H9 (cell line): Measurements from ENCODE around the gene DDX20. TPM values are rescaled to one million over a fixed set of nuclear protein-coding genes. Genes with fewer than 3 reads are reported as not detected.

Experiments used
- DNase-seq: peaks from one replicate; pipeline ENCODE4 v3.0.0-alpha.2; 2017
- H2AFZ ChIP-seq: one replicate; pipeline ENCODE4 v1.6.1; 2013; ENCODE audit warnings: mild to moderate bottlenecking, low read length, control low read depth, moderate library complexity
- H2AK5ac ChIP-seq: 2 replicates; pipeline ENCODE4 v1.6.1; 2013; ENCODE audit warnings: low read length, control low read depth, mixed read lengths; ENCODE audit not compliant: insufficient read length
- H2BK120ac ChIP-seq: one replicate; pipeline ENCODE4 v1.6.1; 2013; ENCODE audit warnings: low read depth, mild to moderate bottlenecking, low read length, control low read depth, inconsistent platforms; ENCODE audit not compliant: poor library complexity, severe bottlenecking
- H2BK12ac ChIP-seq: 2 replicates; pipeline ENCODE4 v1.6.1; 2013; ENCODE audit warnings: low read length, control low read depth, mixed read lengths, low read depth; ENCODE audit not compliant: insufficient read length
- H2BK15ac ChIP-seq: 2 replicates; pipeline ENCODE4 v1.6.1; 2013; ENCODE audit warnings: low read depth, low read length, control low read depth
- H2BK20ac ChIP-seq: one replicate; pipeline ENCODE4 v1.6.1; 2013; ENCODE audit warnings: low read depth, mild to moderate bottlenecking, low read length, control low read depth, inconsistent platforms; ENCODE audit not compliant: poor library complexity, severe bottlenecking
- H2BK5ac ChIP-seq: 2 replicates; pipeline ENCODE4 v1.6.1; 2013; ENCODE audit warnings: low read length, control low read depth, mixed read lengths; ENCODE audit not compliant: insufficient read length
- H3K14ac ChIP-seq: 2 replicates; pipeline ENCODE4 v1.6.1; 2013; ENCODE audit warnings: low read length, control low read depth; ENCODE audit not compliant: insufficient read depth
- H3K18ac ChIP-seq: 2 replicates; pipeline ENCODE4 v1.6.1; 2013; ENCODE audit warnings: low read depth, mild to moderate bottlenecking, mixed read lengths, low read length, control low read depth; ENCODE audit not compliant: insufficient read length
- H3K23ac ChIP-seq: 2 replicates; pipeline ENCODE4 v1.6.1; 2013; ENCODE audit warnings: low read length, control low read depth, mixed read lengths, low read depth; ENCODE audit not compliant: insufficient read length
- H3K23me2 ChIP-seq: 2 replicates; pipeline ENCODE4 v1.6.1; 2013; ENCODE audit warnings: low read depth, mild to moderate bottlenecking, mixed read lengths, low read length, control low read depth; ENCODE audit not compliant: insufficient read length, poor library complexity, severe bottlenecking
- H3K27ac ChIP-seq: 2 replicates; pipeline ENCODE4 v1.5.1; 2013; ENCODE audit warnings: low read length, control low read depth, mixed read lengths, low read depth; ENCODE audit not compliant: insufficient read length
- H3K27me3 ChIP-seq: 2 replicates; pipeline ENCODE4 v1.6.1; 2013; ENCODE audit warnings: low read length, control low read depth, inconsistent platforms; ENCODE audit not compliant: insufficient read depth
- H3K4ac ChIP-seq: 2 replicates; pipeline ENCODE4 v1.6.1; 2013; ENCODE audit warnings: low read depth, mild to moderate bottlenecking, control low read depth, inconsistent platforms, low read length, moderate library complexity
- H3K4me1 ChIP-seq: 2 replicates; pipeline ENCODE4 v1.6.1; 2013; ENCODE audit warnings: low read length, control low read depth, inconsistent platforms; ENCODE audit not compliant: insufficient read depth
- H3K4me2 ChIP-seq: 2 replicates; pipeline ENCODE4 v1.6.1; 2013; ENCODE audit warnings: low read length, control low read depth, mixed read lengths; ENCODE audit not compliant: insufficient read length, insufficient read depth
- H3K56ac ChIP-seq: 2 replicates; pipeline ENCODE4 v1.6.1; 2013; ENCODE audit warnings: low read depth, mild to moderate bottlenecking, mixed read lengths, low read length, control low read depth; ENCODE audit not compliant: insufficient read length
- H3K79me1 ChIP-seq: 2 replicates; pipeline ENCODE4 v1.6.1; 2013; ENCODE audit warnings: low read depth, mild to moderate bottlenecking, moderate library complexity, low read length, control low read depth, inconsistent platforms; ENCODE audit not compliant: insufficient read depth, poor library complexity, severe bottlenecking
- H3K79me2 ChIP-seq: 2 replicates; pipeline ENCODE4 v1.6.1; 2013; ENCODE audit warnings: low read length, control low read depth, inconsistent platforms; ENCODE audit not compliant: insufficient read depth
- H3K9ac ChIP-seq: 2 replicates; pipeline ENCODE4 v1.6.1; 2013; ENCODE audit warnings: low read length, control low read depth, mixed read lengths; ENCODE audit not compliant: insufficient read length; ENCODE audit errors: extremely low read depth
- H3K9me3 ChIP-seq: one replicate; pipeline ENCODE4 v1.6.1; 2013; ENCODE audit warnings: low read depth, low read length, inconsistent platforms; ENCODE audit not compliant: control insufficient read depth
- H3T11ph ChIP-seq: one replicate; pipeline ENCODE4 v1.6.1; 2013; ENCODE audit warnings: mild to moderate bottlenecking, low read length, control low read depth, inconsistent platforms
- H4K20me1 ChIP-seq: one replicate; pipeline ENCODE4 v1.6.1; 2013; ENCODE audit not compliant: control insufficient read depth, insufficient read length, insufficient read depth
- H4K5ac ChIP-seq: 2 replicates; pipeline ENCODE4 v1.6.1; 2013; ENCODE audit warnings: low read depth, mild to moderate bottlenecking, mixed read lengths, low read length, control low read depth; ENCODE audit not compliant: insufficient read length
- H4K8ac ChIP-seq: replicated peaks from 2 replicates; pipeline ENCODE4 v1.6.1; 2013; ENCODE audit warnings: low read length, control low read depth, mixed read lengths, low read depth; ENCODE audit not compliant: insufficient read length
- H4K91ac ChIP-seq: 2 replicates; pipeline ENCODE4 v1.6.1; 2013; ENCODE audit warnings: low read depth, mild to moderate bottlenecking, moderate library complexity, mixed read lengths, low read length, control low read depth; ENCODE audit not compliant: insufficient read length
- H3K27ac Mint-ChIP-seq, 3 experiments: 2 replicates in 2 of 3; 3 replicates in 1 of 3; pipeline ENCODE4 v1.8.0; 2020 to 2021; ENCODE audit warnings: mixed read lengths in 3 of 3, mild to moderate bottlenecking in 1 of 3, moderate library complexity in 1 of 3
- H3K27me3 Mint-ChIP-seq: 2 replicates; pipeline ENCODE4 v1.8.0; 2021; ENCODE audit warnings: low read depth, mild to moderate bottlenecking, moderate library complexity, mixed read lengths
- H3K36me3 Mint-ChIP-seq, 3 experiments: 2 replicates in 2 of 3; 3 replicates in 1 of 3; pipeline ENCODE4 v1.8.0; 2020 to 2021; ENCODE audit warnings: low read depth in 3 of 3, mixed read lengths in 3 of 3; ENCODE audit not compliant: insufficient read depth in 1 of 3
- H3K4me1 Mint-ChIP-seq, 2 experiments: 2 replicates each; pipeline ENCODE4 v1.8.0; 2020; ENCODE audit warnings: mixed read lengths in 2 of 2
- H3K4me3 Mint-ChIP-seq, 2 experiments: 2 replicates in 1 of 2; 3 replicates in 1 of 2; pipeline ENCODE4 v1.8.0; 2020 to 2021; ENCODE audit warnings: mild to moderate bottlenecking in 2 of 2, mixed read lengths in 2 of 2, moderate library complexity in 1 of 2
- H3K9me3 Mint-ChIP-seq, 2 experiments: 2 replicates in 1 of 2; 3 replicates in 1 of 2; pipeline ENCODE4 v1.8.0; 2020; ENCODE audit warnings: mild to moderate bottlenecking in 2 of 2, mixed read lengths in 2 of 2, moderate library complexity in 1 of 2
- WGBS: extraction: QIAGEN DNeasy Blood & Tissue Kit; methylation state at CpG from one replicate; pipeline ENCODE4 v1.1.7; 2013; ENCODE audit warnings: missing lambda C conversion rate, low lambda C conversion rate, mixed read lengths; ENCODE audit not compliant: insufficient read length; ENCODE audit errors: extremely low coverage; 5-methylcytosine and 5-hydroxymethylcytosine counted together
- total RNA-seq: library from RNA; stranded (reverse); gene quantifications from 2 replicates; pipeline ENCODE4 v1.2.1, GENCODE V29; 2021
- TF ChIP-seq, protein P1 (sequence below): fragments of 200-600 bp; sonication (generic); conservative IDR thresholded peaks from 3 replicates; pipeline ENCODE4 v1.8.0; 2021; ENCODE audit warnings: antibody characterized with exemption, mild to moderate bottlenecking

The DDX20 gene
- total RNA-seq, 1 experiment from 2014 or later = 38.3 TPM

DNA sequence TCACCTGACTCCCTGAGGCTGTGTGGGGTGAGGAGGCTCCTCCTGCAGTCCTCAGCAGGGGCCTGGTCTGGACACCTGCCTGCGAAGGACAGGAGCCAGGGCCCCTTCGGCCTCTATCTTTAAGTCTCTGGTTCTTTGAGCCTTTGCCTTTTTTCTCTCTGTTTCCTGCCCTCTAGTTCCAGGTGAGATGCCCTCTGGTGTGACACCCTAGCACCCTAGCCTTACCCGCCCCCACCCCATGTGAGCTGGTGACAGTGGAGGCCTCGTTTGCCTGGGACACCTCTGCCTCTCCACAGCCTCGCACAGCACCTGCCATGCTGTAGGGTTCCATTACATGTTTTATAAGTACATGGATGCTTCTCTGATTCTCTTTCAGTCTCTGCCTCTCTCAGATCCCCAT lies 47.3 kb downstream of the DDX20 start:
- Histone ChIP-seq H3K18ac (no peak overlapping the region), H4K8ac (no peak overlapping the region), H3T11ph (no peak overlapping the region), H2BK5ac (no peak overlapping the region), H3K27me3 (no peaks in the 10 kb centered on the region), H4K5ac (no peak overlapping the region), H3K79me2 (no peaks in the 10 kb centered on the region), H3K4ac (no peak overlapping the region), H3K4me1 (no peaks in the 10 kb centered on the region), H2BK15ac (no peak overlapping the region), H3K56ac (no peak overlapping the region), H2BK120ac (no peak overlapping the region), H2AFZ (no peak overlapping the region), H4K91ac (no peak overlapping the region), H3K23ac (no peak overlapping the region), H2BK20ac (no peak overlapping the region), H3K27ac (no peak overlapping the region), H3K9ac (no peak overlapping the region), H3K9me3 (no peaks in the 10 kb centered on the region), H3K4me2 (no peak overlapping the region), H4K20me1 (no peaks in the 10 kb centered on the region), H2AK5ac (no peak overlapping the region), H3K23me2 (no peaks in the 10 kb centered on the region), H2BK12ac (no peak overlapping the region), H3K79me1 (no peaks in the 10 kb centered on the region), H3K14ac (no peak overlapping the region)
- peaks cover 0 to 3% of the 10 kb centered on the region in 2 experiments; a peak in 1 of 4 replicates for H3K4me1 Mint-ChIP-seq
- no peak overlapping the region for H3K27ac Mint-ChIP-seq
- no peak for DNase-seq
- H3K27me3 Mint-ChIP-seq = peaks cover 4% of the 10 kb centered on the region; the same call in 1 of the 2 replicates
- H3K4me3 Mint-ChIP-seq = no peak overlapping the region
- TF ChIP-seq, protein P1, sequence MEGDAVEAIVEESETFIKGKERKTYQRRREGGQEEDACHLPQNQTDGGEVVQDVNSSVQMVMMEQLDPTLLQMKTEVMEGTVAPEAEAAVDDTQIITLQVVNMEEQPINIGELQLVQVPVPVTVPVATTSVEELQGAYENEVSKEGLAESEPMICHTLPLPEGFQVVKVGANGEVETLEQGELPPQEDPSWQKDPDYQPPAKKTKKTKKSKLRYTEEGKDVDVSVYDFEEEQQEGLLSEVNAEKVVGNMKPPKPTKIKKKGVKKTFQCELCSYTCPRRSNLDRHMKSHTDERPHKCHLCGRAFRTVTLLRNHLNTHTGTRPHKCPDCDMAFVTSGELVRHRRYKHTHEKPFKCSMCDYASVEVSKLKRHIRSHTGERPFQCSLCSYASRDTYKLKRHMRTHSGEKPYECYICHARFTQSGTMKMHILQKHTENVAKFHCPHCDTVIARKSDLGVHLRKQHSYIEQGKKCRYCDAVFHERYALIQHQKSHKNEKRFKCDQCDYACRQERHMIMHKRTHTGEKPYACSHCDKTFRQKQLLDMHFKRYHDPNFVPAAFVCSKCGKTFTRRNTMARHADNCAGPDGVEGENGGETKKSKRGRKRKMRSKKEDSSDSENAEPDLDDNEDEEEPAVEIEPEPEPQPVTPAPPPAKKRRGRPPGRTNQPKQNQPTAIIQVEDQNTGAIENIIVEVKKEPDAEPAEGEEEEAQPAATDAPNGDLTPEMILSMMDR = no peak
- H3K9me3 Mint-ChIP-seq = peaks cover 3% of the 10 kb centered on the region in 2 experiments; a peak in 3 of 5 replicates
- H3K36me3 Mint-ChIP-seq = 0 out of 7 replicates have a peak, but pooled peaks cover 0 to 2% (median 0%) of the 10 kb centered on the region in 3 experiments
- WGBS = no CpG with 5 or more reads among the region's 5 CpGs
